AG09309 (cell line): ENCODE data around the gene GRIK4.

Source experiments
- DNase-seq: peaks from one replicate; pipeline ENCODE4 v3.0.0-alpha.2; 2010; ENCODE audit warnings: low read depth
- H3K4me3 ChIP-seq: 2 replicates; pipeline ENCODE4 v1.5.1; 2011; ENCODE audit warnings: mild to moderate bottlenecking, low read depth, low read length, moderate library complexity; ENCODE audit not compliant: control insufficient read depth
- CTCF ChIP-seq: IDR thresholded peaks from 2 replicates; pipeline ENCODE4 v1.5.1; 2011; ENCODE audit warnings: mild to moderate bottlenecking, low read depth, low read length, inconsistent platforms; ENCODE audit not compliant: insufficient read depth, control insufficient read depth; ENCODE audit errors: missing control alignments

The GRIK4 gene

GRCh38 chr11:120514541-120515121 is 3.1 kb downstream of the GRIK4 start:
- H3K4me3 ChIP-seq: no peak overlapping the region
- no peak for DNase-seq
- TF ChIP-seq CTCF: no peak

- no peak for TF ChIP-seq CTCF
- no peak for DNase-seq
- H3K4me3 ChIP-seq: no peak overlapping the region
Measured at GRCh38 chr11:120515186-120515723, 3.7 kb downstream of the GRIK4 start.

GRCh38 chr11:120516461-120517389 is 5.2 kb downstream of the GRIK4 start:
- no peak for TF ChIP-seq CTCF
- DNase-seq: no peak
- no peak overlapping the region for H3K4me3 ChIP-seq

- TF ChIP-seq CTCF: no peak
- H3K4me3 ChIP-seq: no peak overlapping the region
- no peak for DNase-seq
Measured at GRCh38 chr11:120517390-120517761, 5.8 kb downstream of the GRIK4 start.

- H3K4me3 ChIP-seq: no peak overlapping the region
- DNase-seq: no peak
- no peak for TF ChIP-seq CTCF
Measured at GRCh38 chr11:120517801-120518291, 6.3 kb downstream of the GRIK4 start.

GRCh38 chr11:120518356-120518755 is 6.8 kb downstream of the GRIK4 start:
- no peak for DNase-seq

More at GRCh38 chr11:120518356-120518755, 6.8 kb downstream of the GRIK4 start:
- no peak overlapping the region for H3K4me3 ChIP-seq
- TF ChIP-seq CTCF: no peak
